Subcutaneous abdominal adipose tissue (tissue), 5 donors: ENCODE results near the gene MPO.

Source experiments
- H3K27ac ChIP-seq: one replicate; pipeline ENCODE4 v1.7.0; 2013; ENCODE audit warnings: low read depth, mild to moderate bottlenecking, inconsistent platforms, low read length, moderate library complexity
- H3K27me3 ChIP-seq, 5 donors: one replicate each; pipeline ENCODE4 v1.7.0; 2013; ENCODE audit warnings: low read length in 5 of 5, inconsistent platforms in 1 of 5; ENCODE audit not compliant: control insufficient read depth in 5 of 5, insufficient read depth in 4 of 5
- H3K36me3 ChIP-seq, 5 donors: one replicate each; pipeline ENCODE4 v1.7.0; 2013; ENCODE audit warnings: low read length in 5 of 5; ENCODE audit not compliant: control insufficient read depth in 5 of 5, insufficient read depth in 5 of 5
- H3K4me1 ChIP-seq, 5 donors: one replicate each; pipeline ENCODE4 v1.7.0; 2013; ENCODE audit warnings: low read length in 5 of 5, mild to moderate bottlenecking in 3 of 5, moderate library complexity in 1 of 5; ENCODE audit not compliant: control insufficient read depth in 5 of 5, insufficient read depth in 5 of 5
- H3K4me3 ChIP-seq, 5 donors: one replicate each; pipeline ENCODE4 v1.7.0; 2013; ENCODE audit warnings: low read length in 5 of 5, low read depth in 1 of 5
- H3K9ac ChIP-seq, 5 donors: one replicate each; pipeline ENCODE4 v1.7.0; 2013; ENCODE audit warnings: low read length in 5 of 5, mild to moderate bottlenecking in 4 of 5, moderate library complexity in 3 of 5
- H3K9me3 ChIP-seq, 5 donors: one replicate each; pipeline ENCODE4 v1.7.0; 2013; ENCODE audit warnings: low read length in 5 of 5; ENCODE audit not compliant: control insufficient read depth in 5 of 5
- donor health status: healthy.
- donor health status: healthy.
- donor health status: healthy.
- donor health status: healthy.
- donor health status: healthy.

Gene MPO

GRCh38 chr17:58318627-58319172 lies 38.0 kb upstream of the MPO start:
- H3K27me3 ChIP-seq, result peaks cover 0 to 7% (median 0%) of the 10 kb centered on the region in 5 donors
- H3K9me3 ChIP-seq, result no peaks in the 10 kb centered on the region
- H3K4me1 ChIP-seq, result peaks cover 0 to 2% (median 0%) of the 10 kb centered on the region in 5 donors
- no peaks in the 10 kb centered on the region for H3K36me3 ChIP-seq
- H3K4me3 ChIP-seq, result no peak overlapping the region
- H3K27ac ChIP-seq, result no peak overlapping the region
- no peak overlapping the region for H3K9ac ChIP-seq

GRCh38 chr17:58318065-58318481 lies 37.3 kb upstream of the MPO start:
- Histone ChIP-seq H3K9me3 (no peaks in the 10 kb centered on the region), H3K36me3 (no peaks in the 10 kb centered on the region), H3K4me3 (no peak overlapping the region), H3K4me1 (no peaks in the 10 kb centered on the region), H3K27me3 (peaks cover 0 to 2% (median 0%) of the 10 kb centered on the region in 5 donors), H3K9ac (no peak overlapping the region), H3K27ac (no peak overlapping the region)

GRCh38 chr17:58317421-58318064 lies 36.8 kb upstream of the MPO start:
- no peaks in the 10 kb centered on the region for H3K9me3 ChIP-seq
- no peak overlapping the region for H3K4me3 ChIP-seq
- no peaks in the 10 kb centered on the region for H3K4me1 ChIP-seq
- H3K27me3 ChIP-seq, result peaks cover 0 to 2% (median 0%) of the 10 kb centered on the region in 5 donors
- no peaks in the 10 kb centered on the region for H3K36me3 ChIP-seq
- no peak overlapping the region for H3K27ac ChIP-seq
- no peak overlapping the region for H3K9ac ChIP-seq

GRCh38 chr17:58316260-58316960 lies 35.7 kb upstream of the MPO start:
- H3K27me3 ChIP-seq, result peaks cover 0 to 2% (median 0%) of the 10 kb centered on the region in 5 donors
- no peaks in the 10 kb centered on the region for H3K36me3 ChIP-seq
- no peak overlapping the region for H3K4me3 ChIP-seq
- H3K4me1 ChIP-seq, result no peaks in the 10 kb centered on the region
- no peaks in the 10 kb centered on the region for H3K9me3 ChIP-seq
- H3K9ac ChIP-seq, result no peak overlapping the region
- no peak overlapping the region for H3K27ac ChIP-seq

- no peaks in the 10 kb centered on the region for H3K9me3 ChIP-seq
- peak overlapping the region in 1 of 5 donors; percentile 43 for H3K9ac ChIP-seq
- H3K36me3 ChIP-seq, result no peaks in the 10 kb centered on the region
- H3K27me3 ChIP-seq, result peaks cover 0 to 6% (median 0%) of the 10 kb centered on the region in 5 donors
- no peak overlapping the region for H3K27ac ChIP-seq
- no peak overlapping the region for H3K4me3 ChIP-seq
- H3K4me1 ChIP-seq, result no peaks in the 10 kb centered on the region
Measured at GRCh38 chr17:58315750-58316149, 35.0 kb upstream of the MPO start.

GRCh38 chr17:58315281-58315711 lies 34.6 kb upstream of the MPO start:
- Histone ChIP-seq H3K36me3 (no peaks in the 10 kb centered on the region), H3K9me3 (no peaks in the 10 kb centered on the region), H3K9ac (peak overlapping the region in 1 of 5 donors; percentile 43), H3K27ac (no peak overlapping the region), H3K4me3 (no peak overlapping the region), H3K4me1 (no peaks in the 10 kb centered on the region), H3K27me3 (peaks cover 0 to 6% (median 0%) of the 10 kb centered on the region in 5 donors)

GRCh38 chr17:58314706-58315015 lies 33.9 kb upstream of the MPO start:
- Histone ChIP-seq H3K36me3 (no peaks in the 10 kb centered on the region), H3K9me3 (no peaks in the 10 kb centered on the region)

GRCh38 chr17:58313815-58314705 lies 33.3 kb upstream of the MPO start:
- Histone ChIP-seq H3K9me3 (no peaks in the 10 kb centered on the region), H3K9ac (no peak overlapping the region), H3K36me3 (no peaks in the 10 kb centered on the region), H3K4me1 (no peaks in the 10 kb centered on the region), H3K27me3 (peaks cover 0 to 6% (median 0%) of the 10 kb centered on the region in 5 donors), H3K27ac (no peak overlapping the region), H3K4me3 (no peak overlapping the region)

More at GRCh38 chr17:58314706-58315015, 33.9 kb upstream of the MPO start:
- Histone ChIP-seq H3K27me3 (peaks cover 0 to 6% (median 0%) of the 10 kb centered on the region in 5 donors), H3K27ac (no peak overlapping the region), H3K4me1 (no peaks in the 10 kb centered on the region), H3K9ac (no peak overlapping the region), H3K4me3 (no peak overlapping the region)

GRCh38 chr17:58312829-58313228 lies 32.1 kb upstream of the MPO start:
- H3K36me3 ChIP-seq, result no peaks in the 10 kb centered on the region
- H3K4me3 ChIP-seq, result no peak overlapping the region
- H3K4me1 ChIP-seq, result no peaks in the 10 kb centered on the region
- no peak overlapping the region for H3K27ac ChIP-seq
- H3K9me3 ChIP-seq, result no peaks in the 10 kb centered on the region
- H3K9ac ChIP-seq, result no peak overlapping the region
- H3K27me3 ChIP-seq, result peaks cover 0 to 11% (median 2%) of the 10 kb centered on the region in 5 donors
